ENCODE measurements around the gene VWA8.

Gene VWA8

GRCh38 chr13:41937388-41937787 is 23.5 kb downstream of the VWA8 start:
- DNase-seq (ENCODE audit: extremely low spot score) = no peak
- POLR2A ChIA-PET = no interaction called here
- CTCF ChIA-PET = interaction anchor here (2.9 kb wide), 1 partner anchor 35 kb away, joined by 7 read pairs; no protein-coding TSS in a partner anchor
- TF ChIP-seq, protein P1, sequence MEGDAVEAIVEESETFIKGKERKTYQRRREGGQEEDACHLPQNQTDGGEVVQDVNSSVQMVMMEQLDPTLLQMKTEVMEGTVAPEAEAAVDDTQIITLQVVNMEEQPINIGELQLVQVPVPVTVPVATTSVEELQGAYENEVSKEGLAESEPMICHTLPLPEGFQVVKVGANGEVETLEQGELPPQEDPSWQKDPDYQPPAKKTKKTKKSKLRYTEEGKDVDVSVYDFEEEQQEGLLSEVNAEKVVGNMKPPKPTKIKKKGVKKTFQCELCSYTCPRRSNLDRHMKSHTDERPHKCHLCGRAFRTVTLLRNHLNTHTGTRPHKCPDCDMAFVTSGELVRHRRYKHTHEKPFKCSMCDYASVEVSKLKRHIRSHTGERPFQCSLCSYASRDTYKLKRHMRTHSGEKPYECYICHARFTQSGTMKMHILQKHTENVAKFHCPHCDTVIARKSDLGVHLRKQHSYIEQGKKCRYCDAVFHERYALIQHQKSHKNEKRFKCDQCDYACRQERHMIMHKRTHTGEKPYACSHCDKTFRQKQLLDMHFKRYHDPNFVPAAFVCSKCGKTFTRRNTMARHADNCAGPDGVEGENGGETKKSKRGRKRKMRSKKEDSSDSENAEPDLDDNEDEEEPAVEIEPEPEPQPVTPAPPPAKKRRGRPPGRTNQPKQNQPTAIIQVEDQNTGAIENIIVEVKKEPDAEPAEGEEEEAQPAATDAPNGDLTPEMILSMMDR (IDR thresholded peaks at IDR 0.05; ENCODE audit: control extremely low read depth, extremely low read depth, low read depth, missing control alignments) = no peak

GRCh38 chr13:41935501-41935900 is 25.4 kb downstream of the VWA8 start:
- ChIA-PET POLR2A (no interaction called here), CTCF (interaction anchor here (1.3 to 2.9 kb wide), 2 partner anchors 10 to 37 kb away, joined by 3 to 7 read pairs; no protein-coding TSS in a partner anchor)
- TF ChIP-seq, protein P1 (IDR thresholded peaks at IDR 0.05; ENCODE audit: control extremely low read depth, extremely low read depth, low read depth, missing control alignments) = no peak
- DNase-seq (ENCODE audit: extremely low spot score) = no peak

- ChIA-PET POLR2A (no interaction called here), CTCF (interaction anchor here (1.7 to 5.1 kb wide), 2 partner anchors 7 to 10 kb away, joined by 4 to 20 read pairs; no protein-coding TSS in a partner anchor)
- no peak for DNase-seq (ENCODE audit: extremely low spot score)
Observed at GRCh38 chr13:41934994-41935393, 25.9 kb downstream of the VWA8 start.

GRCh38 chr13:41934120-41934519 is 26.8 kb downstream of the VWA8 start:
- TF ChIP-seq, protein P1 (IDR thresholded peaks at IDR 0.05; ENCODE audit: control extremely low read depth, extremely low read depth, low read depth, missing control alignments) = no peak
- DNase-seq (ENCODE audit: extremely low spot score) = no peak
- ChIA-PET POLR2A (no interaction called here), CTCF (interaction anchor here (1.7 to 5.1 kb wide), 2 partner anchors 8 to 10 kb away, joined by 4 to 20 read pairs; no protein-coding TSS in a partner anchor)

More at GRCh38 chr13:41934994-41935393, 25.9 kb downstream of the VWA8 start:
- TF ChIP-seq, protein P1 (IDR thresholded peaks at IDR 0.05; ENCODE audit: control extremely low read depth, extremely low read depth, low read depth, missing control alignments) = no peak

GRCh38 chr13:41931337-41931736 is 29.6 kb downstream of the VWA8 start:
- no peak for DNase-seq (ENCODE audit: extremely low spot score)
- ChIA-PET POLR2A (interaction anchor here (0.7 kb wide), 1 partner anchor 25 kb away, joined by 3 read pairs; no protein-coding TSS in a partner anchor), CTCF (interaction anchor here (0.8 to 5.1 kb wide), 3 partner anchors 11 to 21 kb away, joined by 3 to 20 read pairs (median 3); no protein-coding TSS in a partner anchor)
- TF ChIP-seq, protein P1 (IDR thresholded peaks at IDR 0.05; ENCODE audit: control extremely low read depth, extremely low read depth, low read depth, missing control alignments) = no peak

DNA sequence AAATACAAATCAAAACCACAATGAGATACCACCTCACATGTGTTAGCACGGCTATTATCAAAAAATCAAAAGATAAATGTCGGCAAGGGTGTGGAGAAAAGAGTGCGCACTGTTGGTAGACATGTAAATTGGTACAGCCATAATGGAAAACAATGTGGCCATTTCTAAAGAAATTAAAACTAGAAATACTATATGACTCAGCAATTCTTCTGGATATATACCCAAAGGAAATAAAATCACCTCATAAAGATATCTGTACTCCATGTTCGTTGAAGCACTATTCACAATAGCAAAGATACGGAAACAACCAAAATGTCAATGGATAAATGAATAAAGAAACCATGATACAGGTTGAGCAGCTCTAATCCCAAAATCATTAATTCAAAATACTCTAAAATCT is 30.8 kb downstream of the VWA8 start:
- POLR2A ChIA-PET = no interaction called here
- CTCF ChIA-PET = interaction anchor here (1.1 to 5.1 kb wide), 2 partner anchors 12 to 34 kb away, joined by 3 to 20 read pairs; no protein-coding TSS in a partner anchor
- no peak for DNase-seq (ENCODE audit: extremely low spot score)
- TF ChIP-seq, protein P1 (IDR thresholded peaks at IDR 0.05; ENCODE audit: control extremely low read depth, extremely low read depth, low read depth, missing control alignments) = no peak
